NCI-H2107 treated with DMSO at 0.1 percent for 48 hours (cell line): ENCODE results near the gene ADAM19.

Experiments
- DNase-seq: peaks from one replicate; lab custom pipeline; 2025; ENCODE audit not compliant: unreplicated experiment; lab: John Stamatoyannopoulos, UW

Gene ADAM19

DNA sequence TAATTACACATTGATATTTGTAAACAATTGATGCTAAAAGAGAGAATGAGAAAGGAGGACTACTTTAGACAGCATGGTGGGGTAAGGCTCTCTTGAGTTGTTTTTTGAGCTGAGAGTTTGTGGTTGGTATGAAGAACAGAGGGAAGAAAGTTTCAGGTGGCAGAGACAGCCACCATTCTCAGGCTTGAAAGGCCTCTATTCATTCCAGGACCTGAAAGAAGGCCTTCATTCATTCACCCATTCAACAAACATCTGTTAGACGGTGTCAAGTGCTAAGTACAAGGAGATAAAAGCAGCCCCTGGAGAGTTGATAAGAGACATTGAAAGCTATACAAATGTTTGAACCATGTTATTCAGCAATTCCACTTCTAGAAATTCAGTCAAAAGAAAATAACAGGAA is 21.7 kb upstream of the ADAM19 start:
- DNase-seq, result no peak

DNA sequence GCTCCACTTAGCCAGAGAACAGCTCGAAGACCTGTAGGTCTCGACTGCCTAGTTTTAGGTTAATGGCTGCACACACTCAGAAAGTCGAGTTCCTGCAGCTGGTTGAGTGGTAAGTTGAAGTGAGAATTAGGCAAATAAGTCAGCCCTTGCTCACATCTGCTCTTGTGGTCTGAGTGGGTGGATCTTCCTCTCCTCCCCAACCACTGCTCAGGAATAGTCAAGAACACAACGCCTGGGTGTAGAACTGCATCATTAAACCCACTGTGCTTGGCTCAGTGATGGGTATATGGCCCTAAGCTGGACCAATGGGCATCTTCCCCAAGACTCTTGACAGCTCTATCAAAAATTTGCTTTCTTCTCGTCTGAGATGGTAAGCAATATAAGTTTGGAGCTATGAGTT is 20.9 kb upstream of the ADAM19 start:
- no peak for DNase-seq

DNA sequence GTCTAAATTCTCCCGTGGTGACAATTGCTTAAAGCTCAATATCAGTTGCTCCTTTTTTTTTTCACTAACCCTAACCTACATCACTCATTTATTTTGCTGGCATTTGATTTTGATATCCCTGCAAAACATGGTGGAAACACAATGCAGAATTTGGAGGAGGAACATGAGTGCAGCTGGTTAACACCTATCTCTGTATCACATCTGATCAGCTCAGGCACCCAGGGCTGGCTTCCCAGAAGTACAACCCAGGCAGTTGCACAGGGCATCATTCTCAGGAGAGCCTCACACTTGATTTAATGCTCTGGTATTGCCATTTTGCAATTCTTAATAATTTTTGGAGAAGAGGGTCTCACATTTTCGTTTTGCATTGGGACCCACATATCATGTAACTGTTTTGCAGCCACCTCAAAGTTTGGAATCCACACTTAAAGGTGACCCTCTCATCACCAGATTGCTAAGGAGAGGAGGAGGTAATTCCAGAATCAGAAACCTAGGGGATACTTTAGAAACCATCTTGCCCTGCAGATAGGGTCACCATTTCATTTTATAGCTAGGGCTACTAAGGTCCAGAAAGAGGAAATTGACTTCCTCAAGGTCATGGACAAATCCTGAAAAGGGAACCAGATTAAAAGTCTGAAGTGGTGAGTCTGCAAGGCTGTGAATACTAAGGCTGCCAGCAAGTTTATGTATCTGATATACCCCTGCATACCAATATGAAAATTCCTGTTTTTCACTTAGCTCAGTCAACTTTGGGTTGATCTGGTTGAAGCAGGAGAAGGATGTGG is 19.3 kb upstream of the ADAM19 start:
- DNase-seq, result no peak

DNA sequence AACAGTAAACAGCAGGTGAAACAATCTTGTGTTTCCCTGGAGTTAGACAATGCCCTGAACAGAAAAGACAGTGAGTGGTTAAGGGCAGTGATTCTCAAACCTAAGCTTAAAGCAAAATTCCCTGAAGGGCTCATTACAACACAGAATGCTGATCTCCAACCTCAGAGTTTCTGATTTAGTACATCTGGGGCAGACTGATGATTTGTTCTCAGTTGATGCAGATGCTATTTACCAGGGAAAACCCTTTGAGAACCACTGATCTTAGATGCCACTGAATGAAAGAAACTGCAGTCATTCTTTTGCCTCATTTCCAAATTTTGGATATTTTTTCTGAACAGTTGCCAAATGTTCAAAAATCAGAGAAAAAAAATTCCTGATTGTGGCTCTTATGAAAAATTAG is 18.7 kb upstream of the ADAM19 start:
- DNase-seq, result no peak

DNA sequence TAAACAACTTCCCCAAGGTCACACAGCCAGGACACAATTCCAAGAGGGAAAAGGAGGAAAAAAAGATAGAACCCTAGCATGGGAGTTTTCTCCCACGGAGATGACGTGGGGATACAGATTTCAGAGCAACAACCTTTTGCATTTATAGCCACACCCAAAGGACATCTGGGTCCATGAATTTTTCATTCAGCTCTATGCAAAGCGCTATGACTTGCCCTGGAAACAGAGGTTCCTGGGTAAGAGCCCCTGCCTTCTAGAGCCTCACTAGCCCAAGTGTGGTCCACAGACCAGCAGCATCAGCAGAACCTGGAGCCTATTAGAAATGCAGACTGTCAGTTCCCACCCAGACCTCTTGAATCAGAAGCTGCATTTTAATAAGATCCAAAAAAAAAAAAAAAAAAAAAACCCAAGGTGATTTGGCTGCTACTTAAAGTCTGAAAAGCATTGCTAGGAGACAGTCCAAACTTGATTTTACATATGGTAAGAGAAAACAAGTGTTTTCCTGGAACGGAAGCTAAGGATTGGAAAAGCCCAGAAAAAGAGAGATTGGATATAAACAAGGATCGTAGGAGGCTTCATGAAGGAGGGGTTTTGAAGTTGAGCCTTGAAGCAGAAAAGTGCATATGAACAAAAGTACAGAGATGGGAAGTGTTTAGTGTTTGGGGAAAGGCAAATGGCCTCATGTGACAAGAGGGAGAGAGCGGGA is 17.6 kb upstream of the ADAM19 start:
- no peak for DNase-seq

DNA sequence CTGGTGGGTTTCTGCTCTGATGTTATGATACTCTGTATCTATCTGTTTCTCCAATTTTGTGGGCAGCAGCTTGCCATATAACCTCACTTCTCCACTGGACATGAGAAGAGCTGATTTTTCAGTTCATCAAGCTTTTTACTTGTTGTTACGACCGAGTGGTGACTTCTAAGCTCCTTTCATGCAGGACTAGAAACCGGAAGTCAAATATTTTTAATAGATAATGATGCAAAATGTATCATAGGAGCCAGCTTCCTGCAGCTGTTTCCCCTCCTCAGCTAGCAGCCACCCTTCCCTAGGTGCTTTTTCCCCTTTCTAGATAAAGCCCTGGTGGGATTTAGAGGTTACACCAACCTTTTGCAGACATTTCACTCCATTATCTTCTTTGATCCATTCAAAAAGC is 17.0 kb upstream of the ADAM19 start:
- no peak for DNase-seq

DNA sequence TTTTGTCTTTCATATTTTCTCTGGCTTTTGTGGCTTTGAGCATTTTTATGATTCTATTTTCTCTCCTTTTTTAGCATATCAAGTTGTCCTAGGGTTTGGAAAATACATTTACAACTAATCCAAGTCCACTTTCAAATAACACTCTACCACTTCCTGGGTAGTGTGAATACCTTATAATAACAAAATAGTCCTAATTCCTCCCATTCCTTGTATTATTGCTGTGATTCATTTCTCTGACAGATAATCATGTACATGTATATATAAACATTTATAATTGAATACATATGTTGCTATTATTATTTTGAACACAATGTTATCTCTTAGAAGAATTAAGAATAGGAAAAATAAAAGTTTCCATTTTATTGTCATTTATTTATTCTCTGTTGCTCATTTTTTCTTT is 14.9 kb upstream of the ADAM19 start:
- no peak for DNase-seq

DNA sequence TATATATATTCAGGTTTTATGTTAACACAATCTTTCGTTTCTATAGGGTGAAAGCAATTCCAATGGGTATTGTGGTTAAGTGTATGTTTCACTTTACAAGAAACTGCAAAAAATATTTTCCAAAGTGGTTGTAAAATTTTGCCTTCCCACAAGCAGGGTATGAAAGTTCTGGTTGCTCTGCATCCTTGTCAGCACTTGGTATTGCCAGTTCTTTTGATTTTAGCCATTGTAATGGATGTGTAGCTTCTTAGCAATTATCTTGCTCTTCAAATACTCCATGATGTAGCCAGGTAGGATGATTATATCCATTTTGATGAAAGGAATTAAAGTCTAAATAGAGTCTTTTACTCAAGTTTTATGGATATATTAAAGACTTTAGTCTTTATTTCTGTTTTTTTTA is 9.1 kb upstream of the ADAM19 start:
- no peak for DNase-seq

DNA sequence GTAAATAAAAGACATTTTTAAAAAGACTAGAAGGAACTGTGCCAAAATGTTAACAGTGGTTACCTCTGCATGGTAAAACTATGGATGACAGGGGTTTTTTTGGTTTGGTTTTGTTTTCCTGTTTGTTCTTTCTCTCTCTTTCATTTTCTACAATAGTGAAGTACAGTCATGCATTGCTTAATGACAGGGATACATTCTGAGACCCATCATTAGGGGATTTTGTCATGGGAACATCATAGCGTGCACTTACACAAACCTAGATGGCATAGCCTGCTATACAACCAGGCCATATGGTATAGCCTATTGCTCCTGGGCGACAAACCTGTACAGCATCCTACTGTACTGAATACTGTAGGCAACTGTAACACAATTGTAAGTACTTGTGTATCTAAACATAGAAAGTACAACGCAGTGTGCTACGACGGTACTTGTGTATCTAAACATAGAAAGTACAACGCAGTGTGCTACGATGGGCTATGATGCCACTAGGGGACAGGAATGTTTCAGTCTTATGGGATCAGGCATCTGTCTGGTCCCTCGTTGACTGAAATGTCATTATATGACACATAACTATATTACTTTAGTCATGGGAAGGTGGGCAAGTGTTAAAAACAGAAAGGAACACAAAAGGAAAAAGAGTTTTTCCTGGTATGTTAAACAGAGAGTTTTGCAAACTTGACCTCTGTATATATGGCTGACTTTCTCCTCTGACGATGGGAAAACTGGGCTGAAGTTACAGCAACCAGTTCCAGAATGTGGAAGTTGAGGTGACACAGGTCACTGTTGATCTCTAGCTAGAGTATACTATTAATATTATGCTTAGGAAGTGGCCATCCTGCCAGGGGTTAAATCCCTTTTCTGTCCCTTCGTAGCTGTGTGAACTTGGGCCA is 7.4 kb upstream of the ADAM19 start:
- no peak for DNase-seq

DNA sequence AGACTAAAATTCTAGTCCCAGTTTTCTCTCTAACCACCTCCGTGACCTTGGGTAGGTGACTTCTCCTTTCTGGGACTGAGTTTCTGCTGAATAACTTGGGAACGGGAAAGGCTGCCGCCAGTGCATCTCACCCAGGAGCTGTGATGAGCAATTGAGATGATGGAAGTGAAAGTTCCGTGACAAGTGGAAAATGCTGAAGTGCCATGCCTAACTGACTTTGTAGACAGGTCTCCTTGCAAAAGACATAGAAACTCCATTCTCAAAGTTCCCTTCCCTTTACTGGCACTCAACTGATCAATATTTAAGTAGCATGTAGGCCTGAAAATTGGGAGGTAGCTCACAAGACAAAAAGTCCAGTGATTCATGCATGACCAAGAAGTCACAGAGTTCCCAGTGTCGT is 6.3 kb upstream of the ADAM19 start:
- DNase-seq, result no peak

DNA sequence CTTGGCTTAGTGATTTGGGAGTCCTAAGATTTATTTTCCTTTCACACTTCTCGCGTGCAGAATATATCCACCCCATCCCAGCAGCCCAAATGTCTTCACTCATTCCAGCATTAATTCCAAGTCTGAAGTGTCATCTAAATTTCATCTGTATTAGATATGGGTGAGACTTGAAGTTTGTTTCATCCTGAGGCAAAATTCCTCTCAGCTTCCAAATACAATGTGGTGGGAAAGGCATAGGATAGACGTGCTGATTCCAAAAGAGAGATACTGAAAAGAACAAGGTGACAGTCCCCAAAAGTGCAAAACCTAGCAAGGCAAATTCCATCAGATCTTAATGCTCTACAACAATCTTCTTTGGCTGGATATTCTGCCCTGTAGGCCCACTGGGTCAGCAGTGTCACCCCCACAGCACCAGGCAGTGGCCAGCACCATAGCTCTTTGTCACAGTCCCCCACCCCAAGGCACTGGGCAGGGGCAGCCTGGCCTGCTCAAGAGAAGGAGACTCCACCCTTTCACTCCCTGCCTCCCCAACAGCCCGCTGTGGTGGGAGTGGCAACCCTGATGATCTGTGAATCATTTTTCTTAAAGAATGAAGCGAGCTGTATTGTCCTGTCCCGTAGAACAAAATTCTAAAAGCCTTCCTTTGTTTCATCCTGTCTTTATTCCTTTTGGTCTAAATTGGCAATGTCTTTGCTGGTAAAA is 2.7 kb upstream of the ADAM19 start:
- DNase-seq, result no peak

DNA sequence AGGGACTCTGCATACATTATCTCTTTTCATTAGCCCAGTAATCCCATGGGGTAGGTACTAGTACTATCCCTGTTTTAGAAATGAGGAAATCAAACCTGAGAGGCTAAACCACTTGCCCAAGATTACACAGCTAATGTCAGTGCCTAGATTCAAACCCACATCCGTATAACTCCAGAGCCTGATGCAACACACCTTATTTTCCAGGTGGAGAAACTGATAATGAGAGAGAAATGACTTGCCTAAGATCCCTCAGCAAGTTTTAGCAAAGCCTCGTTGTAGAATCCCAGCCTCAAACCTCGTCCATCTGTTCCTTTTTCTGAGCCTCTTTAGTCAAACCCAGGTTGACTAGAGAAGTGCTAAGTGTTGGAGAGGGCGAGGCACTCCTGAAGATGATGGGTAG is 1.1 kb upstream of the ADAM19 start:
- no peak for DNase-seq

DNA sequence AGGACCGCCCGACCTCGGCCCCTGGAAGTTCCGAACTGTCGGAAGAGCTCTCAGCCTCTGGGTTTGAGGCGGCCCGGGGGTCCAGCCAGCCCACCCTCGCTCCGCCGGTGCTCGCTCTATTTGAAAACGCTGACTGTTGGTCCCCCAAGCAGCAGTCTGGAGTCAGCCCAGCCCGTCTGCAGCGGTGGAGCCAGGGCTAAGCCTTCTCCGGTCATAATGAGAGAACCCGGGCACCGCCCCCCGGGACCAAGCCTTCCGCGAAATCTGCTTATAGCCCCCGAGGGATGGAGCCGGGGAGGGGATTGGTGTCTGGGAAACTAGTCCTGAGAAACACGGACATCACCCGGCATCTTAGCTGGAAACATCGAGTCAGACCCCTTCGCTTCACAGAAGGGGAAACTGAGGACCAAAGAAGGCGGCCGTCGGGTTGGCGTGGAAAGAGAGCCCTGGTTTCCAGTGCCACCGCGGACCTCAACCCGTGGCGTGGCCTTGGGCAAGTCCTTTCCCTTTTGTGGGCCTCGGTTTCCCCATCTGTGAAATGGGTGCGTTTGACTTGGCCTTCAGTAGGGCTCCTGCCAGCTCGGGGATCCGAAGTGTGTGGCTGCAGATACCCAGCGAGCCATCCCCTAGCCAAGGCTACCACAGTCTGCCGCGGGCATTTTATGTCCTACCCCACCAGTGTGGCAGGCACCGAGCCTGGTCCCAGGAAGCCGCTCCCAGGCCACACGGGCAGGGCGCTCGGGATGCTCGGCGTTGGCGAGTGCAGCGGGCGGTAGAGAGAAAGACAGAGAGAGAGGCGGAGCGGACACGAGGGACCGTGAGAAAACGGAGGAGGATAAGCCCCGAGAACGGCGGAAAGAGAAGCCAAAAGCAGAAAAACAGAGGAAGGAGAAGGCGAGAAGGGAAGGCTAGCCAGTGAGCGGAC is 857 bp downstream of the ADAM19 start:
- DNase-seq, result no peak

DNA sequence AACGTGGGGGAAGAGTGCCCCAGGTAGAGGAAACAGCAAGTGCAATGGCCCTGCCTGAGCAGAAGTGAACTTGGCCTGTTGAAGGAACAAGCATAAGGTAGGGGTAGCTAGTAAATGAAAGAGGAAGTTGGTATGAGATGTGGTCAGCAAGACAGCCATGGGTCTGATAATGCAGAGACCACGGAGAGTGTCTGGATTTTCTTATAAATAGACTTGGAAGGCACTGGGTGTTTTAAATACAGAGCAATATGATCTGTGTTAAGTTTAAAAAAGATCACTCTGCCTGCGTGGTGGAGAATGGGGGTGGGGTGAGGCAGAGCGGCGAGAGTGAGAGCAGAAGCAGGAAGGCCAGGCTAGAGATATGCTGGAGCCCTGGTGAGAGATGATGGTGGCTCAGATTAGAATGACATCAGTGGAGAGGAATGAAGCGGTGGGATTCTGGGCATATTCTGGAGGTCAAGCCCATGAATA is 4.2 kb downstream of the ADAM19 start:
- DNase-seq, result no peak

DNA sequence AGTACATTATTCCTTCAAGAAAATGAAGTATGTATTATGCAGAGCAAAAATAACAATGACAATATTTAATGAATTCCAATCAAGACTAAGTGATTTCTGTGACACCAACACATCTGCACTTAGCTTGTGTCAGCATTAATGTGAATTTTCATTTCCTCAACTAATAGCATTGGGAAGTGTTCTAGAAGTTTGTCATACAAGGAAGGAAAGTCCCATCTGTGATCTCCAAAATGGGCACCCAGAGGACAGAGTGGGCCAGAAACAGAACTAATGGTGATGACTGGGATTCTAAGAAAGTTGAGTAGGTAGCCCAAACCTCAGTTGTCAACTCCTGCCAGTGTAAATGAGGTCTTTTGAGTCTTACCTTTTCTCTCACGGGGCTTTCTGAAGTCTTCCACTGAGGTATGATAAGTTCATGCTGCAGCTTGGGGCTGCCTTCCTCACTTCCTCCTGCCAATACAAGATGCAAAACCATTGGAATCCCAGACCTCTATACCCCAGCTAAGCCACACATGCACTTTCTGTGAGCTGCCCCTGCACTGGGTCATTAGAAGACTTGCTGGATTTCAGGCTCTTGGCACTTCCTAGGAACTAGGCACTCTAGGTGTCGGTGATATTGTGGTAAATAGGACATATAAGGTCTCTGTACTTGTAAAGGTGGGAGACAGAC is 4.9 kb downstream of the ADAM19 start:
- no peak for DNase-seq

DNA sequence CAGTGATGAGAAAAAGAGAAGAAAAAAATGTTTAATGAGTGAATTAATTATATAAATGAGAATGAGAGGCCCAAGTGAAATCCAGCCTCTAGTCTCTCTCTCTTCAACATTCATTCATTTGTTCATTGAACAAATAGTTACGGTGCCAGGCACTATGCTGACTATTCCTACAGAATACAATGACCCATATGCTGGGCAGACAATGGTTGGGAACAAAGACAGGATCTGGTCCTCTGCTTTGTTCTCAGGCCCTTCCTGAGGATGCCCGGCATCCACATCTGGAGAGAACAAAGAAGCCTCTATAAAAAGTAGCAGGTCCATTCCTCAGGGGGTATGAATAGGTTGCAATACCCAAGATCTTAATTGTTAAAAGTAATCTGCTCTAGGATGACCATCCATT is 6.9 kb downstream of the ADAM19 start:
- DNase-seq, result no peak

DNA sequence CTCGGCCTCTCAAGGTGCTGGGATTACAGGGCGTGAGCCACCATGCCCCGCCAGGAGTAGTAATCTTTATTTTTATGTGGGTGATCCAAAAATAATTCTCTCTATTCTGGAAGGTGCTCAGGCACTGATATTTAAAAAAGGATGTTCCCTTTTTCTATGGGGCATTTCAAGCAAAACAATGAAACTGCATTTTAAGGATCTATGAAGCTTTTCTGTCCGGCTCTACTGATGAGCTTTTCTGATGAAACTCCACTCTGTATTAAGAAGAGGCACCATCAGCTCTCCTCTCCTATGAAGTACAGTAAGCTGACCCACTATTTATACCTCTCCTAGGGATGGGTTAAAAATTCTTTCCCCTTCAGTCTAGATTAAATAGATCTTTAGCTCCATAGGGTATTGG is 7.4 kb downstream of the ADAM19 start:
- no peak for DNase-seq

DNA sequence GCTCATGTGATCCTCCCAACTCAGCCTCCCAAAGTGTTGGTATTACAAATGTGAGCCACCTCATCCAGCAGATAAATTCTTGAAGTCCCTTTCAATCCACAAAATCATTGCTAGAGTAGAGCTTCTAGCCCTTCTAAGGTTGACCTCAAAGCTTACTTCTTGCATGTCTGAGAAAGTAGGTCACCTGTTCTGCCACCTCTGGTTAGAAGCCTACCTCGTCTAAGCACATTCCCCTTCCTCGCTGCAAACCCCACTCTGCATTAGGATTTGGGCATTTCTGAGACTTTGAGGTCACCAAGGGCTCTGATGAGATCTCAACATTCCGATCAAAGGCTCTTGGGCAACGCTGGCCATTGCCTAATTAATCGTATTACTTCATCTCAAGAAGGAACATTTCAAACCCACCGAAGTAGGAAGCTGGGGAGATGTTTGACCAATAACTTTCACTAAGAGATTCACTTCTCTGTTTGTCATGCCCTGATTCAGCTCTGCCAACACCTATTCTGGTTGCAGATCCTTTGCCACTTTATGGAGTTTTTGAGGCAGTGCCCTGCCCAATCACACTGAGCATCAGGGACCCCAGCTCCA is 8.6 kb downstream of the ADAM19 start:
- DNase-seq, result no peak
